ENCODE measurements around the gene RAB11FIP4. TPM values are rescaled to one million over a fixed set of nuclear protein-coding genes. Genes with fewer than 3 reads are reported as not detected.

RAB11FIP4 gene
- total and polyA plus RNA-seq, 2 of the 13 experiments (the other 11 are each of a cell fraction or from before 2014, with no cell fraction given), result 28.0 to 89.3 TPM

DNA sequence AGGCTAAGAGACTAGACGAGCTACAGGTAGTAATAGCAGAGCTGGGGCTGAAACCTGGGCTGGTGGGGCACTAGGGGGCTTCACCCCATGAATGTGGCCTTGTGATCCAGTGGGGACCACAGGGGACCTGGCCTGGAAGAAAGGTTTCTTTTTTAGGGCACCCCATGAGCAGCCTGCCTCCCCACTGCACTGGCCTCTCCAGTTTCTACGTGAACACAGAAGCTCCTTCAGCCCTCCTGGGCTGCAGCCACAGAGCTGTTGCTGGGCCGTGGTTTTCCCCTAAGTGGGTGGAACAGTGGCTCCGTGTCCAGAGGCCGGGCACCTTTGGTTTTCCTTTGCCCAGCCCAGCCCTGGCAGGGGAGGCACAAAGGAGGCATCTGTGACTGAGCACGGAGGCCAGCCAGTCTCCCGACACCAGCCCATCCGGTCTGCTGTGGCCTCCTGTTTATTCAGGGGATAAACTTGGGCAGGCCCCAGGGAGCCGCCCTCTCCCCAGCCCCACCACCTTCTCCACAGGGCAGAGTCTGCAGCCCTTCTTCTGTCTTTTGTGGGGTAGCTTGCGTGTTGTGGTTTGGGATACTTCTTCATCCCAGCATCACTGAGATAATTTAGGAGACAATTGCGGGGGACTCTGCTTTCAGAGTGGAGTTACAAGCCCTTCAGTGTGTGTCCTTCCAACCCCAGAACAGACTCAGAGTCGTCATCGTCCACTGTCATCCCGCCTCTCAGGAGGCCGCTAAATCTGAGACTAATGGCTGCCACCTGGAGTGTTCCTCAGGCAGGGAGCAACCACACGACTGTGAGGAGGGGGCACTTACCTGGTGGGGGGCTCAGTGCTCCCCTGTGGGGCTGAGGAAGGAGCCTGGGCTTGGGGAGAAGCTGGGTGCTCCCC, 85.3 kb downstream of the RAB11FIP4 start (continued):
- TF ChIP-seq, protein P1, sequence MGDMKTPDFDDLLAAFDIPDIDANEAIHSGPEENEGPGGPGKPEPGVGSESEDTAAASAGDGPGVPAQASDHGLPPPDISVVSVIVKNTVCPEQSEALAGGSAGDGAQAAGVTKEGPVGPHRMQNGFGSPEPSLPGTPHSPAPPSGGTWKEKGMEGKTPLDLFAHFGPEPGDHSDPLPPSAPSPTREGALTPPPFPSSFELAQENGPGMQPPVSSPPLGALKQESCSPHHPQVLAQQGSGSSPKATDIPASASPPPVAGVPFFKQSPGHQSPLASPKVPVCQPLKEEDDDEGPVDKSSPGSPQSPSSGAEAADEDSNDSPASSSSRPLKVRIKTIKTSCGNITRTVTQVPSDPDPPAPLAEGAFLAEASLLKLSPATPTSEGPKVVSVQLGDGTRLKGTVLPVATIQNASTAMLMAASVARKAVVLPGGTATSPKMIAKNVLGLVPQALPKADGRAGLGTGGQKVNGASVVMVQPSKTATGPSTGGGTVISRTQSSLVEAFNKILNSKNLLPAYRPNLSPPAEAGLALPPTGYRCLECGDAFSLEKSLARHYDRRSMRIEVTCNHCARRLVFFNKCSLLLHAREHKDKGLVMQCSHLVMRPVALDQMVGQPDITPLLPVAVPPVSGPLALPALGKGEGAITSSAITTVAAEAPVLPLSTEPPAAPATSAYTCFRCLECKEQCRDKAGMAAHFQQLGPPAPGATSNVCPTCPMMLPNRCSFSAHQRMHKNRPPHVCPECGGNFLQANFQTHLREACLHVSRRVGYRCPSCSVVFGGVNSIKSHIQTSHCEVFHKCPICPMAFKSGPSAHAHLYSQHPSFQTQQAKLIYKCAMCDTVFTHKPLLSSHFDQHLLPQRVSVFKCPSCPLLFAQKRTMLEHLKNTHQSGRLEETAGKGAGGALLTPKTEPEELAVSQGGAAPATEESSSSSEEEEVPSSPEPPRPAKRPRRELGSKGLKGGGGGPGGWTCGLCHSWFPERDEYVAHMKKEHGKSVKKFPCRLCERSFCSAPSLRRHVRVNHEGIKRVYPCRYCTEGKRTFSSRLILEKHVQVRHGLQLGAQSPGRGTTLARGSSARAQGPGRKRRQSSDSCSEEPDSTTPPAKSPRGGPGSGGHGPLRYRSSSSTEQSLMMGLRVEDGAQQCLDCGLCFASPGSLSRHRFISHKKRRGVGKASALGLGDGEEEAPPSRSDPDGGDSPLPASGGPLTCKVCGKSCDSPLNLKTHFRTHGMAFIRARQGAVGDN (CRISPR knock-in tag; IDR thresholded peaks at IDR 0.05), result peak; percentile 88
- TF ChIP-seq, protein P2, sequence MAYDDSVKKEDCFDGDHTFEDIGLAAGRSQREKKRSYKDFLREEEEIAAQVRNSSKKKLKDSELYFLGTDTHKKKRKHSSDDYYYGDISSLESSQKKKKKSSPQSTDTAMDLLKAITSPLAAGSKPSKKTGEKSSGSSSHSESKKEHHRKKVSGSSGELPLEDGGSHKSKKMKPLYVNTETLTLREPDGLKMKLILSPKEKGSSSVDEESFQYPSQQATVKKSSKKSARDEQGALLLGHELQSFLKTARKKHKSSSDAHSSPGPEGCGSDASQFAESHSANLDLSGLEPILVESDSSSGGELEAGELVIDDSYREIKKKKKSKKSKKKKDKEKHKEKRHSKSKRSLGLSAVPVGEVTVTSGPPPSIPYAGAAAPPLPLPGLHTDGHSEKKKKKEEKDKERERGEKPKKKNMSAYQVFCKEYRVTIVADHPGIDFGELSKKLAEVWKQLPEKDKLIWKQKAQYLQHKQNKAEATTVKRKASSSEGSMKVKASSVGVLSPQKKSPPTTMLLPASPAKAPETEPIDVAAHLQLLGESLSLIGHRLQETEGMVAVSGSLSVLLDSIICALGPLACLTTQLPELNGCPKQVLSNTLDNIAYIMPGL (CRISPR knock-in tag; IDR thresholded peaks at IDR 0.05; ENCODE audit: borderline replicate concordance in 1 of 2, low read depth in 1 of 2), result no peak
- TF ChIP-seq KLF11 (CRISPR knock-in tag; IDR thresholded peaks at IDR 0.05) (no peak), HNF4A (CRISPR knock-in tag; IDR thresholded peaks at IDR 0.05) (0 out of 2 replicates have a peak, but pooled peaks have one; percentile 25), SKI (IDR thresholded peaks at IDR 0.05; ENCODE audit: partially characterized antibody) (no peak), AGO2 (optimal IDR thresholded peaks at IDR 0.05; ENCODE audit: low read depth, low read length) (no peak), RBFOX2 (IDR thresholded peaks at IDR 0.05; ENCODE audit: low read depth, low read length) (0 out of 2 replicates have a peak, but pooled peaks have one; percentile 17), HDAC1 (CRISPR knock-in tag; IDR thresholded peaks at IDR 0.05) (peak; percentile 48; the same call in 1 of the 2 replicates), ZNF430 (CRISPR knock-in tag; IDR thresholded peaks at IDR 0.05) (peak; percentile 48; the same call in 1 of the 2 replicates), ARNTL (CRISPR knock-in tag; IDR thresholded peaks at IDR 0.05) (no peak), FOSL2 (CRISPR knock-in tag; IDR thresholded peaks at IDR 0.05) (no peak), EEA1 (CRISPR knock-in tag; IDR thresholded peaks at IDR 0.05; ENCODE audit: borderline replicate concordance) (no peak), ZNF747 (CRISPR knock-in tag; IDR thresholded peaks at IDR 0.05; ENCODE audit: borderline replicate concordance) (no peak)
- TF ChIP-seq, protein P3, sequence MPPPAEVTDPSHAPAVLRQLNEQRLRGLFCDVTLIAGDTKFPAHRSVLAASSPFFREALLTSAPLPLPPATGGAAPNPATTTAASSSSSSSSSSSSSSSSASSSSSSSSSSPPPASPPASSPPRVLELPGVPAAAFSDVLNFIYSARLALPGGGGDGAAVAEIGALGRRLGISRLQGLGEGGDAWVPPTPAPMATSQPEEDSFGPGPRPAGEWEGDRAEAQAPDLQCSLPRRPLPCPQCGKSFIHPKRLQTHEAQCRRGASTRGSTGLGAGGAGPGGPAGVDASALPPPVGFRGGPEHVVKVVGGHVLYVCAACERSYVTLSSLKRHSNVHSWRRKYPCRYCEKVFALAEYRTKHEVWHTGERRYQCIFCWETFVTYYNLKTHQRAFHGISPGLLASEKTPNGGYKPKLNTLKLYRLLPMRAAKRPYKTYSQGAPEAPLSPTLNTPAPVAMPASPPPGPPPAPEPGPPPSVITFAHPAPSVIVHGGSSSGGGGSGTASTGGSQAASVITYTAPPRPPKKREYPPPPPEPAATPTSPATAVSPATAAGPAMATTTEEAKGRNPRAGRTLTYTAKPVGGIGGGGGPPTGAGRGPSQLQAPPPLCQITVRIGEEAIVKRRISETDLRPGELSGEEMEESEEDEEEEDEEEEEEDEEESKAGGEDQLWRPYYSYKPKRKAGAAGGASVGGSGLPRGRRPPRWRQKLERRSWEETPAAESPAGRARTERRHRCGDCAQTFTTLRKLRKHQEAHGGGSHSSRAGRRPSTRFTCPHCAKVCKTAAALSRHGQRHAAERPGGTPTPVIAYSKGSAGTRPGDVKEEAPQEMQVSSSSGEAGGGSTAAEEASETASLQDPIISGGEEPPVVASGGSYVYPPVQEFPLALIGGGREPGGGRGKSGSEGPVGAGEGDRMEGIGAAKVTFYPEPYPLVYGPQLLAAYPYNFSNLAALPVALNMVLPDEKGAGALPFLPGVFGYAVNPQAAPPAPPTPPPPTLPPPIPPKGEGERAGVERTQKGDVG (CRISPR knock-in tag; IDR thresholded peaks at IDR 0.05; ENCODE audit: borderline replicate concordance), result no peak
- TF ChIP-seq, protein P4, sequence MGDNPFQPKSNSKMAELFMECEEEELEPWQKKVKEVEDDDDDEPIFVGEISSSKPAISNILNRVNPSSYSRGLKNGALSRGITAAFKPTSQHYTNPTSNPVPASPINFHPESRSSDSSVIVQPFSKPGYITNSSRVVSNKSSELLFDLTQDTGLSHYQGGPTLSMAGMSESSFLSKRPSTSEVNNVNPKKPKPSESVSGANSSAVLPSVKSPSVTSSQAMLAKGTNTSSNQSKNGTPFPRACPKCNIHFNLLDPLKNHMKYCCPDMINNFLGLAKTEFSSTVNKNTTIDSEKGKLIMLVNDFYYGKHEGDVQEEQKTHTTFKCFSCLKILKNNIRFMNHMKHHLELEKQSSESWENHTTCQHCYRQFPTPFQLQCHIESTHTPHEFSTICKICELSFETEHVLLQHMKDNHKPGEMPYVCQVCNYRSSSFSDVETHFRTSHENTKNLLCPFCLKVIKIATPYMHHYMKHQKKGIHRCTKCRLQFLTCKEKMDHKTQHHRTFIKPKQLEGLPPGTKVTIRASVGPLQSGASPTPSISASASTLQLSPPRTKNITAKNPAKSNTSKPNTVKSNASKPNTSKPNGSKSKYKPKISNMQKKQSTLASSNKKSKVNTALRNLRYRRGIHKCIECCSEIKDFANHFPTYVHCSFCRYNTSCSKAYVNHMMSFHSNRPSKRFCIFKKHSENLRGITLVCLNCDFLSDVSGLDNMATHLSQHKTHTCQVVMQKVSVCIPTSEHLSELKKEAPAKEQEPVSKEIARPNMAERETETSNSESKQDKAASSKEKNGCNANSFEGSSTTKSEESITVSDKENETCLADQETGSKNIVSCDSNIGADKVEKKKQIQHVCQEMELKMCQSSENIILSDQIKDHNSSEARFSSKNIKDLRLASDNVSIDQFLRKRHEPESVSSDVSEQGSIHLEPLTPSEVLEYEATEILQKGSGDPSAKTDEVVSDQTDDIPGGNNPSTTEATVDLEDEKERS (CRISPR knock-in tag; IDR thresholded peaks at IDR 0.05), result no peak

All from HepG2 (cell line).